ENCODE data around the gene GALR3. TPM values are rescaled to one million over a fixed set of nuclear protein-coding genes. Genes with fewer than 3 reads are reported as not detected.

GALR3 gene
- not detected in 2 replicates for total RNA-seq

DNA sequence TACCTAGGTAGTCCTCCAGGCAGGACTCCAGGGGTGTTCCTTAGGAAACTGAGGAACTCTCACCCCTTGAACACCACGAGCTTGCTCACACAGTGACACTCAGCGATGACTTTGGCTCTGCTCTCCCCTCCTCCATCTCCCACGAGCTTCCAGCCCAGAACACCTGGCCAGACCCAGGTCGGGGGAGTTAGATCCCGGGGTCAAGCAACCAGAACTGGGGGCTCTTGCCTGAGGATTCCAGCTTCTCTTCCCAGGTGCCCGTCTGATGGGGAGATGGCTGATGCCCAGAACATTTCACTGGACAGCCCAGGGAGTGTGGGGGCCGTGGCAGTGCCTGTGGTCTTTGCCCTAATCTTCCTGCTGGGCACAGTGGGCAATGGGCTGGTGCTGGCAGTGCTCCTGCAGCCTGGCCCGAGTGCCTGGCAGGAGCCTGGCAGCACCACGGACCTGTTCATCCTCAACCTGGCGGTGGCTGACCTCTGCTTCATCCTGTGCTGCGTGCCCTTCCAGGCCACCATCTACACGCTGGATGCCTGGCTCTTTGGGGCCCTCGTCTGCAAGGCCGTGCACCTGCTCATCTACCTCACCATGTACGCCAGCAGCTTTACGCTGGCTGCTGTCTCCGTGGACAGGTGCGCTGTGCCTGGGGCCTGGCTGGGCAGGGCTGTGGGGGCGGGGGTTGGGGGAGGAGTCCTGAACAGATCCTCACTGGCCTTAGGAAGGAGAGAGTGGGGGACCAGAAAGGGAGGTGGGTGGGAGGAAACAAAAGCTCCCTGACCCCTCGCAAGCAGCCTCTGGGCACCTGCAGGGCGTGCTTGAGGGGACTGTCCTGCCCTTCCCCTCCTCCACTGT, at the start of gene GALR3:
TSS of gene GALR3 (plus strand) at position 249 of the 852 bp plus-strand sequence. CDS start at position 274, 25 bp downstream.
- DNase-seq (ENCODE audit: low read depth) = no peak
- H3K4me3 ChIP-seq (ENCODE audit: low read depth, low read length) = no peak within 1 kb of the TSS
- TF ChIP-seq, protein P1, sequence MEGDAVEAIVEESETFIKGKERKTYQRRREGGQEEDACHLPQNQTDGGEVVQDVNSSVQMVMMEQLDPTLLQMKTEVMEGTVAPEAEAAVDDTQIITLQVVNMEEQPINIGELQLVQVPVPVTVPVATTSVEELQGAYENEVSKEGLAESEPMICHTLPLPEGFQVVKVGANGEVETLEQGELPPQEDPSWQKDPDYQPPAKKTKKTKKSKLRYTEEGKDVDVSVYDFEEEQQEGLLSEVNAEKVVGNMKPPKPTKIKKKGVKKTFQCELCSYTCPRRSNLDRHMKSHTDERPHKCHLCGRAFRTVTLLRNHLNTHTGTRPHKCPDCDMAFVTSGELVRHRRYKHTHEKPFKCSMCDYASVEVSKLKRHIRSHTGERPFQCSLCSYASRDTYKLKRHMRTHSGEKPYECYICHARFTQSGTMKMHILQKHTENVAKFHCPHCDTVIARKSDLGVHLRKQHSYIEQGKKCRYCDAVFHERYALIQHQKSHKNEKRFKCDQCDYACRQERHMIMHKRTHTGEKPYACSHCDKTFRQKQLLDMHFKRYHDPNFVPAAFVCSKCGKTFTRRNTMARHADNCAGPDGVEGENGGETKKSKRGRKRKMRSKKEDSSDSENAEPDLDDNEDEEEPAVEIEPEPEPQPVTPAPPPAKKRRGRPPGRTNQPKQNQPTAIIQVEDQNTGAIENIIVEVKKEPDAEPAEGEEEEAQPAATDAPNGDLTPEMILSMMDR (conservative IDR thresholded peaks at IDR 0.05; ENCODE audit: low read depth, low read length) = no peak

- TF ChIP-seq, protein P1 (conservative IDR thresholded peaks at IDR 0.05; ENCODE audit: low read depth, low read length) = no peak
- no peak for DNase-seq (ENCODE audit: low read depth)
Measured at GRCh38 chr22:37774728-37775127, 48.5 kb upstream of the GALR3 start.

GRCh38 chr22:37775785-37776638, 47.2 kb upstream of the GALR3 start:
- no peak for DNase-seq (ENCODE audit: low read depth)
- TF ChIP-seq, protein P1 (conservative IDR thresholded peaks at IDR 0.05; ENCODE audit: low read depth, low read length) = no peak
- no peak overlapping the region for H3K4me3 ChIP-seq (ENCODE audit: low read depth, low read length)

More at GRCh38 chr22:37774728-37775127, 48.5 kb upstream of the GALR3 start:
- no peak overlapping the region for H3K4me3 ChIP-seq (ENCODE audit: low read depth, low read length)

- no peak for DNase-seq (ENCODE audit: low read depth)
- H3K4me3 ChIP-seq (ENCODE audit: low read depth, low read length) = no peak overlapping the region
- TF ChIP-seq, protein P1 (conservative IDR thresholded peaks at IDR 0.05; ENCODE audit: low read depth, low read length) = no peak
Measured at GRCh38 chr22:37776639-37777005, 46.6 kb upstream of the GALR3 start.

DNA sequence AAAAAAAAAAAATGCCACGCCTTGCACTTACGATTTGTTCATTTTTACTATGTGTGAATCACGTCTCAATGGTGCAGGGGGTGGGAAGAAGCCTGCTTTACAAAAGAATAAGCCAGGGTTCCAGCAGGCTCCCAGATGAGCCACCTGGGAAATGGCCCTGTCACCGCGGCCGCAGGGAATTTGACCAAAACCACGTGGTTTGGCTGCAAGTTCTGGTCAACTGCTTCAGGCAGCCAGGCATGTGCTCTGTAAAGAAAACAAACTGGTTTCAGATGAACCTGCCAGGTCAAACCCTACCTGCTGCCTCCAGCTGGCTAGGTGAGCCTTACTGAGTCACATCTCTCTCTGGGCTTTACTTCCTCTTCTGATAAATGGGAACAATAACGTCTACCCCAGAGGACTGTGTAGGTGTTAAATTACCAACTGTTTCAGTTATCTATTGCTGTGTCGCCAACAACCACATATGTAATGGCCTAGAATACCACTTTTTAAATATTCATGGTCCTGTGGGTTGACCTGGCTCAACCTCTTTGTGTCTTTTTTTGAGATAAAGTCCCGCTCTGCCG, 46.0 kb upstream of the GALR3 start:
- DNase-seq (ENCODE audit: low read depth) = peak; percentile 68
- no peak overlapping the region for H3K4me3 ChIP-seq (ENCODE audit: low read depth, low read length)
- TF ChIP-seq, protein P1 (conservative IDR thresholded peaks at IDR 0.05; ENCODE audit: low read depth, low read length) = no peak

GRCh38 chr22:37778370-37779009, 44.7 kb upstream of the GALR3 start:
- TF ChIP-seq, protein P1 (conservative IDR thresholded peaks at IDR 0.05; ENCODE audit: low read depth, low read length) = no peak
- H3K4me3 ChIP-seq (ENCODE audit: low read depth, low read length) = no peak overlapping the region
- DNase-seq (ENCODE audit: low read depth) = no peak
